Measurements from ENCODE around the gene HNRNPU.

HNRNPU gene

GRCh38 chr1:244863491-244864252, 671 bp downstream of the HNRNPU start (continued):
- TF ChIP-seq, protein P1, sequence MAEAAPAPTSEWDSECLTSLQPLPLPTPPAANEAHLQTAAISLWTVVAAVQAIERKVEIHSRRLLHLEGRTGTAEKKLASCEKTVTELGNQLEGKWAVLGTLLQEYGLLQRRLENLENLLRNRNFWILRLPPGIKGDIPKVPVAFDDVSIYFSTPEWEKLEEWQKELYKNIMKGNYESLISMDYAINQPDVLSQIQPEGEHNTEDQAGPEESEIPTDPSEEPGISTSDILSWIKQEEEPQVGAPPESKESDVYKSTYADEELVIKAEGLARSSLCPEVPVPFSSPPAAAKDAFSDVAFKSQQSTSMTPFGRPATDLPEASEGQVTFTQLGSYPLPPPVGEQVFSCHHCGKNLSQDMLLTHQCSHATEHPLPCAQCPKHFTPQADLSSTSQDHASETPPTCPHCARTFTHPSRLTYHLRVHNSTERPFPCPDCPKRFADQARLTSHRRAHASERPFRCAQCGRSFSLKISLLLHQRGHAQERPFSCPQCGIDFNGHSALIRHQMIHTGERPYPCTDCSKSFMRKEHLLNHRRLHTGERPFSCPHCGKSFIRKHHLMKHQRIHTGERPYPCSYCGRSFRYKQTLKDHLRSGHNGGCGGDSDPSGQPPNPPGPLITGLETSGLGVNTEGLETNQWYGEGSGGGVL (tag by site-specific recombination; IDR thresholded peaks at IDR 0.05) = no peak
- TF ChIP-seq ZNF138 (tag by site-specific recombination; IDR thresholded peaks at IDR 0.05; ENCODE audit: borderline replicate concordance) = no peak
- TF ChIP-seq KLF1 (tag by site-specific recombination; IDR thresholded peaks at IDR 0.05) = peak; percentile 6; the same call in 1 of the 2 replicates
- no peak for TF ChIP-seq SALL2 (tag by site-specific recombination; IDR thresholded peaks at IDR 0.05; ENCODE audit: borderline replicate concordance)
- peak; percentile 48; the same call in 1 of the 2 replicates for TF ChIP-seq ZNF391 (tag by site-specific recombination; IDR thresholded peaks at IDR 0.05; ENCODE audit: borderline replicate concordance, low read depth)
- TF ChIP-seq SCRT1 (tag by site-specific recombination; IDR thresholded peaks at IDR 0.05; ENCODE audit: borderline replicate concordance) = no peak
- no peak for TF ChIP-seq ZNF792 (tag by site-specific recombination; IDR thresholded peaks at IDR 0.05)
- TF ChIP-seq ZNF10 (tag by site-specific recombination; IDR thresholded peaks at IDR 0.05) = no peak
- no peak for TF ChIP-seq OVOL3 (tag by site-specific recombination; IDR thresholded peaks at IDR 0.05)
- TF ChIP-seq ZNF302 (tag by site-specific recombination; IDR thresholded peaks at IDR 0.05; ENCODE audit: low read depth) = no peak
- TF ChIP-seq, protein P2, sequence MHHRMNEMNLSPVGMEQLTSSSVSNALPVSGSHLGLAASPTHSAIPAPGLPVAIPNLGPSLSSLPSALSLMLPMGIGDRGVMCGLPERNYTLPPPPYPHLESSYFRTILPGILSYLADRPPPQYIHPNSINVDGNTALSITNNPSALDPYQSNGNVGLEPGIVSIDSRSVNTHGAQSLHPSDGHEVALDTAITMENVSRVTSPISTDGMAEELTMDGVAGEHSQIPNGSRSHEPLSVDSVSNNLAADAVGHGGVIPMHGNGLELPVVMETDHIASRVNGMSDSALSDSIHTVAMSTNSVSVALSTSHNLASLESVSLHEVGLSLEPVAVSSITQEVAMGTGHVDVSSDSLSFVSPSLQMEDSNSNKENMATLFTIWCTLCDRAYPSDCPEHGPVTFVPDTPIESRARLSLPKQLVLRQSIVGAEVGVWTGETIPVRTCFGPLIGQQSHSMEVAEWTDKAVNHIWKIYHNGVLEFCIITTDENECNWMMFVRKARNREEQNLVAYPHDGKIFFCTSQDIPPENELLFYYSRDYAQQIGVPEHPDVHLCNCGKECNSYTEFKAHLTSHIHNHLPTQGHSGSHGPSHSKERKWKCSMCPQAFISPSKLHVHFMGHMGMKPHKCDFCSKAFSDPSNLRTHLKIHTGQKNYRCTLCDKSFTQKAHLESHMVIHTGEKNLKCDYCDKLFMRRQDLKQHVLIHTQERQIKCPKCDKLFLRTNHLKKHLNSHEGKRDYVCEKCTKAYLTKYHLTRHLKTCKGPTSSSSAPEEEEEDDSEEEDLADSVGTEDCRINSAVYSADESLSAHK (tag by site-specific recombination; IDR thresholded peaks at IDR 0.05) = no peak
- peak; percentile 92 for TF ChIP-seq ZFP37 (tag by site-specific recombination; IDR thresholded peaks at IDR 0.05)
- no peak for TF ChIP-seq TCF7L2 (IDR thresholded peaks at IDR 0.05; ENCODE audit: borderline replicate concordance, low read depth, low read length)
- no peak for TF ChIP-seq ZNF426 (tag by site-specific recombination; IDR thresholded peaks at IDR 0.05)
- TF ChIP-seq ZFP69B (tag by site-specific recombination; IDR thresholded peaks at IDR 0.05) = no peak
- TF ChIP-seq AEBP2 (tag by site-specific recombination; IDR thresholded peaks at IDR 0.05; ENCODE audit: borderline replicate concordance) = peak; percentile 91; the same call in 1 of the 2 replicates
- TF ChIP-seq ZIC2 (tag by site-specific recombination; IDR thresholded peaks at IDR 0.05) = peak; percentile 83
- TF ChIP-seq, protein P3, sequence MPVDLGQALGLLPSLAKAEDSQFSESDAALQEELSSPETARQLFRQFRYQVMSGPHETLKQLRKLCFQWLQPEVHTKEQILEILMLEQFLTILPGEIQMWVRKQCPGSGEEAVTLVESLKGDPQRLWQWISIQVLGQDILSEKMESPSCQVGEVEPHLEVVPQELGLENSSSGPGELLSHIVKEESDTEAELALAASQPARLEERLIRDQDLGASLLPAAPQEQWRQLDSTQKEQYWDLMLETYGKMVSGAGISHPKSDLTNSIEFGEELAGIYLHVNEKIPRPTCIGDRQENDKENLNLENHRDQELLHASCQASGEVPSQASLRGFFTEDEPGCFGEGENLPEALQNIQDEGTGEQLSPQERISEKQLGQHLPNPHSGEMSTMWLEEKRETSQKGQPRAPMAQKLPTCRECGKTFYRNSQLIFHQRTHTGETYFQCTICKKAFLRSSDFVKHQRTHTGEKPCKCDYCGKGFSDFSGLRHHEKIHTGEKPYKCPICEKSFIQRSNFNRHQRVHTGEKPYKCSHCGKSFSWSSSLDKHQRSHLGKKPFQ (tag by site-specific recombination; IDR thresholded peaks at IDR 0.05) = no peak
- no peak for TF ChIP-seq ZNF184 (tag by site-specific recombination; IDR thresholded peaks at IDR 0.05)
- no peak for TF ChIP-seq PRDM1 (tag by site-specific recombination; IDR thresholded peaks at IDR 0.05)
- TF ChIP-seq FEZF1 (tag by site-specific recombination; IDR thresholded peaks at IDR 0.05) = no peak
- no peak for TF ChIP-seq ZNF24 (tag by site-specific recombination; IDR thresholded peaks at IDR 0.05)
- TF ChIP-seq ZNF621 (tag by site-specific recombination; IDR thresholded peaks at IDR 0.05) = no peak
- TF ChIP-seq ZBTB17 (tag by site-specific recombination; IDR thresholded peaks at IDR 0.05) = no peak
- TF ChIP-seq ATF2 (tag by site-specific recombination; IDR thresholded peaks at IDR 0.05; ENCODE audit: low read depth) = no peak
- no peak; the same call in 1 of the 2 replicates for TF ChIP-seq ZNF423 (tag by site-specific recombination; IDR thresholded peaks at IDR 0.05)
- TF ChIP-seq ZNF791 (tag by site-specific recombination; IDR thresholded peaks at IDR 0.05) = no peak
- TF ChIP-seq MZF1 (tag by site-specific recombination; IDR thresholded peaks at IDR 0.05; ENCODE audit: borderline replicate concordance) = no peak
- TF ChIP-seq, protein P4, sequence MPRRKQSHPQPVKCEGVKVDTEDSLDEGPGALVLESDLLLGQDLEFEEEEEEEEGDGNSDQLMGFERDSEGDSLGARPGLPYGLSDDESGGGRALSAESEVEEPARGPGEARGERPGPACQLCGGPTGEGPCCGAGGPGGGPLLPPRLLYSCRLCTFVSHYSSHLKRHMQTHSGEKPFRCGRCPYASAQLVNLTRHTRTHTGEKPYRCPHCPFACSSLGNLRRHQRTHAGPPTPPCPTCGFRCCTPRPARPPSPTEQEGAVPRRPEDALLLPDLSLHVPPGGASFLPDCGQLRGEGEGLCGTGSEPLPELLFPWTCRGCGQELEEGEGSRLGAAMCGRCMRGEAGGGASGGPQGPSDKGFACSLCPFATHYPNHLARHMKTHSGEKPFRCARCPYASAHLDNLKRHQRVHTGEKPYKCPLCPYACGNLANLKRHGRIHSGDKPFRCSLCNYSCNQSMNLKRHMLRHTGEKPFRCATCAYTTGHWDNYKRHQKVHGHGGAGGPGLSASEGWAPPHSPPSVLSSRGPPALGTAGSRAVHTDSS (tag by site-specific recombination; IDR thresholded peaks at IDR 0.05) = peak; percentile 100
- no peak for TF ChIP-seq GLI2 (tag by site-specific recombination; IDR thresholded peaks at IDR 0.05; ENCODE audit: borderline replicate concordance, low read depth)
